Fibroblast of lung (primary cell): ENCODE data around the gene SMPD3. TPM values are rescaled to one million over a fixed set of nuclear protein-coding genes. Genes with fewer than 3 reads are reported as not detected.

ENCODE experiments used
- DNase-seq, 2 donors: peaks; one replicate each; pipeline versions ENCODE4 v3.0.0 to v3.0.0-alpha.2; 2010; ENCODE audit warnings: low read depth in 2 of 2
- H2AFZ ChIP-seq: 2 replicates; pipeline ENCODE4 v1.5.1; 2012; ENCODE audit warnings: low read length, control low read depth, inconsistent platforms
- H3K27ac ChIP-seq: 2 replicates; pipeline ENCODE4 v1.5.1; 2011; ENCODE audit warnings: low read length, control low read depth; ENCODE audit not compliant: insufficient read depth
- H3K27me3 ChIP-seq: 2 replicates; pipeline ENCODE4 v1.5.1; 2011; ENCODE audit warnings: mild to moderate bottlenecking, low read length; ENCODE audit not compliant: control insufficient read depth, insufficient read depth
- H3K36me3 ChIP-seq: 2 replicates; pipeline ENCODE4 v1.5.1; 2011; ENCODE audit warnings: low read length; ENCODE audit not compliant: control insufficient read depth, insufficient read depth
- H3K4me1 ChIP-seq: 2 replicates; pipeline ENCODE4 v1.5.1; 2011; ENCODE audit warnings: low read length; ENCODE audit not compliant: control insufficient read depth, insufficient read depth; ENCODE audit errors: extremely low read depth
- H3K4me2 ChIP-seq: 2 replicates; pipeline ENCODE4 v1.5.1; 2011; ENCODE audit warnings: low read length, control low read depth; ENCODE audit not compliant: insufficient read depth; ENCODE audit errors: extremely low read depth
- H3K4me3 ChIP-seq, 4 experiments: fragments of 200-600 bp in 1 of 4; sonication (generic) in 1 of 4; replicated peaks in 1 of 4; 2 replicates each; pipeline ENCODE4 v1.5.1; 2011 to 2016; ENCODE audit warnings: low read length in 4 of 4, low read depth in 3 of 4, mild to moderate bottlenecking in 3 of 4, control low read depth in 2 of 4, inconsistent platforms in 1 of 4, mixed read lengths in 1 of 4; ENCODE audit not compliant: insufficient read depth in 1 of 4; ENCODE audit errors: control extremely low read depth in 1 of 4
- H3K79me2 ChIP-seq: 2 replicates; pipeline ENCODE4 v1.5.1; 2012; ENCODE audit warnings: mild to moderate bottlenecking, low read length, inconsistent platforms; ENCODE audit not compliant: control insufficient read depth, insufficient read depth
- H3K9ac ChIP-seq: 2 replicates; pipeline ENCODE4 v1.5.1; 2011; ENCODE audit warnings: mild to moderate bottlenecking, low read length, control low read depth; ENCODE audit not compliant: insufficient read depth
- H3K9me3 ChIP-seq: 2 replicates; pipeline ENCODE4 v1.5.1; 2012; ENCODE audit warnings: low read depth, low read length; ENCODE audit not compliant: control insufficient read depth, insufficient read depth
- H4K20me1 ChIP-seq: 2 replicates; pipeline ENCODE4 v1.5.1; 2011; ENCODE audit warnings: low read length; ENCODE audit not compliant: control insufficient read depth, insufficient read depth; ENCODE audit errors: extremely low read depth
- EZH2 ChIP-seq: IDR thresholded peaks from 2 replicates; pipeline ENCODE4 v1.5.1; 2012; ENCODE audit warnings: low read length, control low read depth, mild to moderate bottlenecking; ENCODE audit errors: missing control alignments
- polyA plus RNA-seq, 2 donors: library from polyadenylated mRNA; depleted of rRNA in 1 of 2; stranded (reverse) in 1 of 2; unstranded in 1 of 2; fragments of >200 nt; gene quantifications; 2 replicates each; pipeline ENCODE4 v1.2.1, GENCODE V29; 2011 to 2012; ENCODE audit warnings: missing spikeins in 1 of 2
- total RNA-seq: library from RNA; depleted of rRNA; stranded (reverse); fragments of >200 nt; gene quantifications from 2 replicates; pipeline ENCODE4 v1.2.1, GENCODE V29; 2014
- TF ChIP-seq, protein P1 (sequence below), 2 donors: IDR thresholded peaks in 1 of 2; conservative IDR thresholded peaks in 1 of 2; 1 replicate in 1 of 2; 2 replicates in 1 of 2; pipeline ENCODE4 v1.5.1; 2011 to 2012; ENCODE audit warnings: low read length in 2 of 2, control low read depth in 1 of 2, inconsistent platforms in 1 of 2, low read depth in 1 of 2, mild to moderate bottlenecking in 1 of 2

Gene SMPD3
- total and polyA plus RNA-seq, 2 donors (not counting 1 experiment from before 2014, with no cell fraction given) = under 0.01 to 0.08 TPM

DNA sequence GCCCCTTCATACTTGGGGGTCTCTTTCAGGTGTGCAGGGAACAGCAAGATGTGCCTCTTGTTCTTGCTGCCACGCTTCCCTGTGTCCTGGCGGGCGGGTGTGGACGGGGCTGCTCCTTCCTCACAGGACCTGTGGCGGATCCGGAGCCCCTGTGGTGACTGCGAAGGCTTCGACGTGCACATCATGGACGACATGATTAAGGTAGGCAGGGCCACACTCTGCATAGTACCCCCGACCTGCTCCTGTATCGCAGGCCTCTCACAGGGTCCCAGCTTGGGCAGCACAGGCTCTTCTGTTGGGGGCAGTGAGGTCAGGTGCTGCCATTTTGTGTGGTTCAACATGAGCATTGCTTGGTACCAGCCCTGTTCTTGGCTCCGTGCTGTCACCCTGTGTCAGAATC lies 94.9 kb downstream of the SMPD3 start:
- Histone ChIP-seq H3K4me2 (no peak overlapping the region), H3K9me3 (no peaks in the 10 kb centered on the region), H3K9ac (no peak overlapping the region), H2AFZ (no peak overlapping the region), H3K79me2 (no peaks in the 10 kb centered on the region), H4K20me1 (no peaks in the 10 kb centered on the region), H3K27ac (no peak overlapping the region), H3K4me3 (no peak overlapping the region), H3K36me3 (peaks cover 27% of the 10 kb centered on the region), H3K4me1 (no peaks in the 10 kb centered on the region), H3K27me3 (no peaks in the 10 kb centered on the region)
- TF ChIP-seq, protein P1, sequence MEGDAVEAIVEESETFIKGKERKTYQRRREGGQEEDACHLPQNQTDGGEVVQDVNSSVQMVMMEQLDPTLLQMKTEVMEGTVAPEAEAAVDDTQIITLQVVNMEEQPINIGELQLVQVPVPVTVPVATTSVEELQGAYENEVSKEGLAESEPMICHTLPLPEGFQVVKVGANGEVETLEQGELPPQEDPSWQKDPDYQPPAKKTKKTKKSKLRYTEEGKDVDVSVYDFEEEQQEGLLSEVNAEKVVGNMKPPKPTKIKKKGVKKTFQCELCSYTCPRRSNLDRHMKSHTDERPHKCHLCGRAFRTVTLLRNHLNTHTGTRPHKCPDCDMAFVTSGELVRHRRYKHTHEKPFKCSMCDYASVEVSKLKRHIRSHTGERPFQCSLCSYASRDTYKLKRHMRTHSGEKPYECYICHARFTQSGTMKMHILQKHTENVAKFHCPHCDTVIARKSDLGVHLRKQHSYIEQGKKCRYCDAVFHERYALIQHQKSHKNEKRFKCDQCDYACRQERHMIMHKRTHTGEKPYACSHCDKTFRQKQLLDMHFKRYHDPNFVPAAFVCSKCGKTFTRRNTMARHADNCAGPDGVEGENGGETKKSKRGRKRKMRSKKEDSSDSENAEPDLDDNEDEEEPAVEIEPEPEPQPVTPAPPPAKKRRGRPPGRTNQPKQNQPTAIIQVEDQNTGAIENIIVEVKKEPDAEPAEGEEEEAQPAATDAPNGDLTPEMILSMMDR (conservative IDR thresholded peaks at IDR 0.05 in 1 of 2, IDR thresholded peaks at IDR 0.05 in 1 of 2; ENCODE audit: low read depth in 1 of 2, low read length in 2 of 2) = no peak
- TF ChIP-seq EZH2 = no peak
- no peak for DNase-seq

DNA sequence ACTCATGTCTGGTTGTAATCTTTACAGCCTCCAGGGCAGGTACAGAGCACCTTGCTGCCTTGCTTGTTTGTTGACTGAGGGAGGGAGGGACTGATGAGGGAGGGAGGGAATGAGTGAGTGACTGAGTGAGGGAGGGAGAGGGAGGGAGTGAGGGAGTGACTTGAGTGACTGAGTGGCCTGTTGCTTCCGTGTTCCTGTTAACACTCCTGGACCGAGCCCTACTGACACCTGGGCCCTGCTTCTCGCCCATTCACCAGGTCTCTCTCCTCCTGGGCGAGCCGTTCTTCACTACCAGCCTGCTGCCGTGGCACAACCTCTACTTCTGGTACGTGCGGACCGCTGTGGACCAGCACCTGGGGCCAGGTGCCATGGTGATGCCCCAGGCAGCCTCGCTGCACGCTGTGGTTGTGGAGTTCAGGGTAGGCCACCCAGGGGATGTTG lies 96.3 kb downstream of the SMPD3 start:
- DNase-seq = no peak
- peaks cover 27% of the 10 kb centered on the region for H3K36me3 ChIP-seq
- no peak overlapping the region for H3K9ac ChIP-seq
- no peaks in the 10 kb centered on the region for H3K79me2 ChIP-seq
- no peak overlapping the region for H3K27ac ChIP-seq
- H3K4me1 ChIP-seq = no peaks in the 10 kb centered on the region
- no peak overlapping the region for H3K4me3 ChIP-seq
- TF ChIP-seq EZH2 = no peak
- TF ChIP-seq, protein P1 (conservative IDR thresholded peaks at IDR 0.05 in 1 of 2, IDR thresholded peaks at IDR 0.05 in 1 of 2; ENCODE audit: low read depth in 1 of 2, low read length in 2 of 2) = no peak
- no peak overlapping the region for H3K4me2 ChIP-seq
- no peaks in the 10 kb centered on the region for H4K20me1 ChIP-seq
- H3K27me3 ChIP-seq = no peaks in the 10 kb centered on the region
- H2AFZ ChIP-seq = no peak overlapping the region
- no peaks in the 10 kb centered on the region for H3K9me3 ChIP-seq

DNA sequence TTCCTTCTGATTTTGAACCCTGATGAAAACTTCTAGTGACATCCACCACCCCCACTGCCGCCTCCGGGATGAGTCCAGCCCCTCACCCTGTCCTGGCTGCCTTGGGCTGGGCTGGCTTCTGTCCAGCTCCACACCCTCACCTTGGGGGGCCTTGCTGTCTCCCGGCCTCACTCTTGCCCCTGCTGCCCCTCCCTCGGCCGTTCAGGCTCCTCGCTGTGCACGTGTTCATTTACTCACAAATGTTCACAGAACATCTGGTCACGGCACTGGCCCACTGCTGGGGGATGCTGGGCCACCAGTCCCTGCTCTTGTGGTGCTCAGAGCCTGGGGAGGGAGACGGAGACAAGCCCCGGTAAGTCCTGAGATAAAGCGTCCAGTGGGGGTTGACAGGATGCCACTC lies 96.8 kb downstream of the SMPD3 start:
- H3K27ac ChIP-seq = no peak overlapping the region
- H3K9ac ChIP-seq = no peak overlapping the region
- no peaks in the 10 kb centered on the region for H3K27me3 ChIP-seq
- no peaks in the 10 kb centered on the region for H3K79me2 ChIP-seq
- no peaks in the 10 kb centered on the region for H4K20me1 ChIP-seq
- H3K4me1 ChIP-seq = no peaks in the 10 kb centered on the region
- DNase-seq = no peak
- peaks cover 25% of the 10 kb centered on the region for H3K36me3 ChIP-seq
- H3K9me3 ChIP-seq = no peaks in the 10 kb centered on the region
- no peak overlapping the region for H2AFZ ChIP-seq
- H3K4me2 ChIP-seq = no peak overlapping the region
- TF ChIP-seq EZH2 = no peak
- TF ChIP-seq, protein P1 (conservative IDR thresholded peaks at IDR 0.05 in 1 of 2, IDR thresholded peaks at IDR 0.05 in 1 of 2; ENCODE audit: low read depth in 1 of 2, low read length in 2 of 2) = no peak
- H3K4me3 ChIP-seq = no peak overlapping the region
